Neural progenitor cell (in vitro differentiated cells): Measurements from ENCODE around the gene SLC66A3. TPM values are rescaled to one million over a fixed set of nuclear protein-coding genes. Genes with fewer than 3 reads are reported as not detected.

Experiments
- DNase-seq: peaks from one replicate; pipeline ENCODE4 v3.0.0-alpha.2; 2016; ENCODE audit warnings: low spot score
- H2AFZ ChIP-seq: fragments of 200-600 bp; sonication (generic); replicated peaks from 2 replicates; pipeline ENCODE4 v1.6.1; 2016; ENCODE audit warnings: antibody characterized with exemption
- H3F3A ChIP-seq: fragments of 200-600 bp; sonication (generic); 2 replicates; pipeline ENCODE4 v1.6.1; 2016; ENCODE audit warnings: antibody characterized with exemption, low read depth
- H3K27ac ChIP-seq: fragments of 200-600 bp; sonication (generic); 2 replicates; pipeline ENCODE4 v1.5.1; 2016; ENCODE audit warnings: mild to moderate bottlenecking
- H3K27me3 ChIP-seq: fragments of 200-600 bp; sonication (generic); 2 replicates; pipeline ENCODE4 v1.6.1; 2016; ENCODE audit warnings: mild to moderate bottlenecking, moderate library complexity
- H3K36me3 ChIP-seq: fragments of 200-600 bp; sonication (generic); 2 replicates; pipeline ENCODE4 v1.5.1; 2016
- H3K4me1 ChIP-seq: fragments of 200-600 bp; sonication (generic); 2 replicates; pipeline ENCODE4 v1.6.1; 2016; ENCODE audit warnings: mixed run types
- H3K4me2 ChIP-seq: fragments of 200-600 bp; sonication (generic); 2 replicates; pipeline ENCODE4 v1.6.1; 2016
- H3K4me3 ChIP-seq: fragments of 200-600 bp; sonication (generic); 2 replicates; pipeline ENCODE4 v1.5.1; 2016
- H3K79me2 ChIP-seq: fragments of 200-600 bp; sonication (generic); 2 replicates; pipeline ENCODE4 v1.6.1; 2016; ENCODE audit warnings: low read depth
- H3K9ac ChIP-seq: fragments of 200-600 bp; sonication (generic); 2 replicates; pipeline ENCODE4 v1.6.1; 2016
- H3K9me3 ChIP-seq: fragments of 200-600 bp; sonication (generic); 2 replicates; pipeline ENCODE4 v1.5.1; 2016; ENCODE audit warnings: low read depth
- H4K20me1 ChIP-seq: fragments of 200-600 bp; sonication (generic); 2 replicates; pipeline ENCODE4 v1.6.1; 2016; ENCODE audit warnings: low read depth
- H3K27ac Mint-ChIP-seq: 3 replicates; pipeline ENCODE4 v1.8.0; 2021; ENCODE audit warnings: mixed read lengths
- H3K27me3 Mint-ChIP-seq: 2 replicates; pipeline ENCODE4 v1.8.0; 2022; ENCODE audit warnings: low read depth, mild to moderate bottlenecking, inconsistent platforms, moderate library complexity, mixed read lengths; ENCODE audit not compliant: insufficient read depth
- H3K36me3 Mint-ChIP-seq: 3 replicates; pipeline ENCODE4 v1.8.0; 2021; ENCODE audit warnings: mixed read lengths
- H3K4me1 Mint-ChIP-seq: 3 replicates; pipeline ENCODE4 v1.8.0; 2021; ENCODE audit warnings: mixed read lengths
- H3K4me3 Mint-ChIP-seq: 3 replicates; pipeline ENCODE4 v1.8.0; 2021; ENCODE audit warnings: mild to moderate bottlenecking, moderate library complexity, mixed read lengths
- H3K9me3 Mint-ChIP-seq: 3 replicates; pipeline ENCODE4 v1.8.0; 2020; ENCODE audit warnings: mixed read lengths
- CTCF ChIP-seq: fragments of 200-600 bp; sonication (generic); IDR thresholded peaks from 2 replicates; pipeline ENCODE4 v1.5.1; 2017; ENCODE audit warnings: antibody characterized with exemption, mild to moderate bottlenecking
- EZH2 ChIP-seq: fragments of 200-600 bp; sonication (generic); IDR thresholded peaks from 2 replicates; pipeline ENCODE4 v1.6.1; 2017; ENCODE audit warnings: antibody characterized with exemption, mild to moderate bottlenecking, moderate library complexity
- EZH2phosphoT487 ChIP-seq: fragments of 200-600 bp; sonication (generic); IDR thresholded peaks from 2 replicates; pipeline ENCODE4 v1.6.1; 2017; ENCODE audit warnings: antibody characterized with exemption
- total RNA-seq: library from RNA; depleted of rRNA; stranded (reverse); fragments of >200 nt; gene quantifications from 2 replicates; pipeline ENCODE4 v1.2.3, GENCODE V29; 2015; ENCODE audit warnings: low replicate concordance

Gene SLC66A3
- total RNA-seq, 1 donor from 2014 or later = 19.3 TPM

- H3K4me3 Mint-ChIP-seq = no peak overlapping the region
- H3K27ac ChIP-seq = no peak overlapping the region
These were observed 2.7 kb upstream of the SLC66A3 start for GRCh38 chr2:11152591-11152990.

GRCh38 chr2:11154016-11154922 lies 998 bp upstream of the SLC66A3 start:
- no peak overlapping the region for H3K27ac ChIP-seq

More at GRCh38 chr2:11152591-11152990, 2.7 kb upstream of the SLC66A3 start:
- Histone ChIP-seq H3K27me3 (peaks cover 57% of the 10 kb centered on the region), H3K79me2 (no peaks in the 10 kb centered on the region), H3K4me1 (no peaks in the 10 kb centered on the region), H3K9ac (no peak overlapping the region), H3K4me3 (no peak overlapping the region), H2AFZ (no peak overlapping the region), H4K20me1 (peaks cover 6% of the 10 kb centered on the region), H3K36me3 (no peaks in the 10 kb centered on the region), H3K9me3 (no peaks in the 10 kb centered on the region), H3F3A (peaks cover 17% of the 10 kb centered on the region), H3K4me2 (no peak overlapping the region)
- no peaks in the 10 kb centered on the region for H3K36me3 Mint-ChIP-seq
- no peak for DNase-seq
- H3K27ac Mint-ChIP-seq = no peak overlapping the region
- peaks cover 15% of the 10 kb centered on the region for H3K27me3 Mint-ChIP-seq
- TF ChIP-seq EZH2 (no peak), EZH2phosphoT487 (no peak), CTCF (no peak)
- H3K4me1 Mint-ChIP-seq = peaks cover 4% of the 10 kb centered on the region
- H3K9me3 Mint-ChIP-seq = no peaks in the 10 kb centered on the region

GRCh38 chr2:11154923-11155380 lies 315 bp upstream of the SLC66A3 start:
- TF ChIP-seq EZH2phosphoT487 (no peak), CTCF (no peak), EZH2 (no peak)
- H3K27ac Mint-ChIP-seq = no peak overlapping the region
- no peaks in the 10 kb centered on the region for H3K79me2 ChIP-seq
- H3K4me3 ChIP-seq = peak overlapping the region; percentile 48
- H3K4me2 ChIP-seq = peak overlapping the region; percentile 80
- H3K36me3 ChIP-seq = no peaks in the 10 kb centered on the region
- peaks cover 17% of the 10 kb centered on the region for H3F3A ChIP-seq
- H3K27me3 Mint-ChIP-seq = peaks cover 15% of the 10 kb centered on the region
- peaks cover 57% of the 10 kb centered on the region for H3K27me3 ChIP-seq
- H4K20me1 ChIP-seq = peaks cover 6% of the 10 kb centered on the region
- H3K36me3 Mint-ChIP-seq = no peaks in the 10 kb centered on the region
- H3K9ac ChIP-seq = no peak overlapping the region
- H3K4me3 Mint-ChIP-seq = peak overlapping the region; percentile 82
- no peaks in the 10 kb centered on the region for H3K9me3 Mint-ChIP-seq
- H3K4me1 ChIP-seq = peaks cover 7% of the 10 kb centered on the region
- H3K9me3 ChIP-seq = no peaks in the 10 kb centered on the region
- H3K4me1 Mint-ChIP-seq = peaks cover 13% of the 10 kb centered on the region
- H3K27ac ChIP-seq = no peak overlapping the region
- peak; percentile 99 for DNase-seq
- H2AFZ ChIP-seq = peak overlapping the region; percentile 52

More at GRCh38 chr2:11154016-11154922, 998 bp upstream of the SLC66A3 start:
- no peaks in the 10 kb centered on the region for H3K9me3 Mint-ChIP-seq
- TF ChIP-seq EZH2phosphoT487 (peak; percentile 19), EZH2 (no peak), CTCF (no peak)
- peaks cover 8% of the 10 kb centered on the region for H3K4me1 Mint-ChIP-seq
- Histone ChIP-seq H3F3A (peaks cover 17% of the 10 kb centered on the region), H2AFZ (peak overlapping the region; percentile 52), H3K36me3 (no peaks in the 10 kb centered on the region), H3K4me2 (peak overlapping the region; percentile 80), H3K79me2 (no peaks in the 10 kb centered on the region), H3K4me1 (peaks cover 2% of the 10 kb centered on the region), H3K27me3 (peaks cover 57% of the 10 kb centered on the region), H3K9ac (no peak overlapping the region), H3K9me3 (no peaks in the 10 kb centered on the region), H4K20me1 (peaks cover 6% of the 10 kb centered on the region), H3K4me3 (peak overlapping the region; percentile 48)
- DNase-seq = no peak
- H3K4me3 Mint-ChIP-seq = peak overlapping the region; percentile 82
- peak overlapping the region; percentile 42 for H3K27ac Mint-ChIP-seq
- H3K36me3 Mint-ChIP-seq = no peaks in the 10 kb centered on the region
- H3K27me3 Mint-ChIP-seq = peaks cover 15% of the 10 kb centered on the region
